EL (cell line): ENCODE data around the gene RTTN.

Experiments used
- DNase-seq: peaks from one replicate; pipeline ENCODE4 v3.0.0-alpha.2; 2016

RTTN gene

GRCh38 chr18:70200286-70200685 is 5.2 kb downstream of the RTTN start:
- DNase-seq: no peak

GRCh38 chr18:70197844-70198243 is 7.6 kb downstream of the RTTN start:
- DNase-seq: no peak

GRCh38 chr18:70197026-70197425 is 8.5 kb downstream of the RTTN start:
- peak; percentile 7 for DNase-seq

GRCh38 chr18:70195852-70196434 is 9.5 kb downstream of the RTTN start:
- DNase-seq: peak; percentile 51

GRCh38 chr18:70195014-70195614 is 10.4 kb downstream of the RTTN start:
- DNase-seq: no peak

GRCh38 chr18:70194227-70194890 is 11.1 kb downstream of the RTTN start:
- DNase-seq: no peak

GRCh38 chr18:70190529-70190928 is 15.0 kb downstream of the RTTN start:
- DNase-seq: peak; percentile 12

- no peak for DNase-seq
These were observed 17.4 kb downstream of the RTTN start for GRCh38 chr18:70188113-70188512.

GRCh38 chr18:70183441-70183840 is 22.0 kb downstream of the RTTN start:
- no peak for DNase-seq

- DNase-seq: peak; percentile 11
These were observed 22.9 kb downstream of the RTTN start for GRCh38 chr18:70182548-70182947.

GRCh38 chr18:70181725-70182124 is 23.8 kb downstream of the RTTN start:
- no peak for DNase-seq

GRCh38 chr18:70181015-70181414 is 24.5 kb downstream of the RTTN start:
- DNase-seq: peak; percentile 91

- DNase-seq: no peak
These were observed 28.9 kb downstream of the RTTN start for GRCh38 chr18:70176537-70176936.

- no peak for DNase-seq
These were observed 30.3 kb downstream of the RTTN start for GRCh38 chr18:70175216-70175615.

- no peak for DNase-seq
These were observed 33.3 kb downstream of the RTTN start for GRCh38 chr18:70172225-70172624.

- no peak for DNase-seq
These were observed 35.7 kb downstream of the RTTN start for GRCh38 chr18:70169747-70170146.

GRCh38 chr18:70166668-70167067 is 38.8 kb downstream of the RTTN start:
- no peak for DNase-seq

GRCh38 chr18:70165936-70166335 is 39.6 kb downstream of the RTTN start:
- no peak for DNase-seq

- peak; percentile 21 for DNase-seq
These were observed 45.3 kb downstream of the RTTN start for GRCh38 chr18:70160073-70160678.

GRCh38 chr18:70158992-70159717 is 46.3 kb downstream of the RTTN start:
- no peak for DNase-seq

- no peak for DNase-seq
These were observed 48.6 kb downstream of the RTTN start for GRCh38 chr18:70156886-70157285.

- DNase-seq: peak; percentile 96
These were observed 50.8 kb downstream of the RTTN start for GRCh38 chr18:70154591-70155194.

GRCh38 chr18:70151614-70152013 is 53.9 kb downstream of the RTTN start:
- no peak for DNase-seq
